GM18907 (cell line): ENCODE data around the gene CYP4F2.
"Not testable (repeated sequence)": the region's sequence is repeated elsewhere in the genome, so short reads cannot be mapped to it uniquely, and the experiment has no call there.

ENCODE experiments used
- ATAC-seq: cut with Tn5 transposase; IDR thresholded peaks from one replicate; pipeline ENCODE4 v1.9.1; 2021; ENCODE audit warnings: mild to moderate bottlenecking, moderate library complexity; ENCODE audit not compliant: unreplicated experiment

The CYP4F2 gene

GRCh38 chr19:15900032-15900431 lies 2.2 kb upstream of the CYP4F2 start:
- ATAC-seq: not testable (repeated sequence)

DNA sequence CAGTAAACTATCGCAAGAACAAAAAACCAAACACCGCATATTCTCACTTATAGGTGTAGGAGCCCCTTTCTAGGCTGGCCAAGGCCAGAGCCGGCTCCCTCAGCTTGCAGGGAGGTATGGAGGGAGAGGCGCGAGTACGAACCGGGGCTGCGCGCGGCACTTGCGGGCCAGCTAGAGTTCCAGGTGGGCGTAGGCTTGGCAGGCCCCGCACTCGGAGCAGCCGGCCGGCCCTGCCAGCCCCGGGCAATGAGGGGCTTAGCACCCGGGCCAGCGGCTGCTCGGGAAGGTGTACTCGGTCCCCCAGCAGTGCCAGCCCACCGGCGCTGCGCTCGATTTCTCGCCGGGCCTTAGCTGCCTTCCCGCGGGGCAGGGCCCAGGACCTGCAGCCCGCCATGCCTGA lies 1.7 kb upstream of the CYP4F2 start:
- not testable (repeated sequence) for ATAC-seq

- ATAC-seq: no peak
Measured at GRCh38 chr19:15897026-15897737, 692 bp downstream of the CYP4F2 start.

GRCh38 chr19:15895876-15896430 lies 1.9 kb downstream of the CYP4F2 start:
- no peak for ATAC-seq

GRCh38 chr19:15894359-15894758 lies 3.5 kb downstream of the CYP4F2 start:
- ATAC-seq: no peak

- no peak for ATAC-seq
Measured at GRCh38 chr19:15893477-15893876, 4.4 kb downstream of the CYP4F2 start.

DNA sequence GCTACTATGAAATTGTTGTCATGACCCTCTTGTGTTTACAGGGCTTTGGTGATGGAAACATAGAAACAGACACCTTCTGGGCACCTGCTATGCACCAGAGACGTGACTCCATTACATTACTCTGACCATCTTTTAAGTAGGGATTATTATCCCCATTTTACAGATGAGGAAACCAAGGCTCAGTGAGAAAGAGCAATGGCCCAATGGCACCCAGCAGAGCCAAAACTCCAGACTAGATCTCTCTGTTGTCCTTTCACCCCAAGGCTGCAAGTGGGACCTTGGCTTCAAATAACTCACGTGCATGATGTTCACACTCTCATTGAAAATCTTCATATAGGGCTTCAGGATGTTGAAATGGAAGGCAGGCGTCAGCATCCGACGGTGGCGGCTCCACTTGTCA lies 5.9 kb downstream of the CYP4F2 start:
- no peak for ATAC-seq

GRCh38 chr19:15891434-15891833 lies 6.4 kb downstream of the CYP4F2 start:
- ATAC-seq: no peak

DNA sequence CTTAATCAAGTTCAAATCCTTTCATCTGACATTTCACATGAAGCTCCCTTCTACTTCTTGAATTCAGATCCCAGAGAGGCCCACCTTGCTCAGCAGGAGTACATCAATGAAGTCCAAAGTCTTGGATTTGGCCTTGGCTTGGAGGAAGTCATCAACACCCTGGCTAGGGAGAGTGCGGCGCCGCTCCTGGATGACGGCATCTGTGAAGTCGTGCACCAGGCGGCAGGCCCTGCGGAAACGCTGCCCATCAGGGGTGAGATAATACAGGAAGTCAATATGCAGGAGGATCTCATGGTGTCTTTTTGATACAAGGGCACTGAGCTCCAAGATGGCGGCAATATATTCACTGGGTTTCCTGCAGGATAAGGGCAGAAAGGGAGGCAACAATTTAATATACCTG lies 8.5 kb downstream of the CYP4F2 start:
- ATAC-seq: not testable (repeated sequence)

DNA sequence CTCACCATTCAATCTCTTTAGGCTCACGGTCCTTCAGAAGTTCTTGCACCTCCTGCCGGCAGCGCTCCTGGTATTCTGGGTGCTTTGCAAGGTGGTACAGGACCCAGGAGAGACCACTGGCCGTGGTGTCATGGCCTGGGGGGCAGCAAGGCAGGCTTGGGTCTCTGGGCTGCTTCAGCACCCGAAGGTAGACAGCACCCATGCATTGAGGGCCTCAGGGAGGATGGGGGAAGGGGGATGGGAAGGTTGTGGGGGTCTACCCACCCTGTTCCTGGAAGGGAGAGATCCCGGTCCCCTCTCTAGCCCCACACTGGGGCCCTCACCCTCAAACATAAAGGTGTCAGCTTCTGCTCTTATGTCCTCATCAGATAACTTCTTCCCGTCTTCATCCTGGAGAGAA lies 12.0 kb downstream of the CYP4F2 start:
- no peak for ATAC-seq

- no peak for ATAC-seq
Measured at GRCh38 chr19:15885167-15885566, 12.7 kb downstream of the CYP4F2 start.

DNA sequence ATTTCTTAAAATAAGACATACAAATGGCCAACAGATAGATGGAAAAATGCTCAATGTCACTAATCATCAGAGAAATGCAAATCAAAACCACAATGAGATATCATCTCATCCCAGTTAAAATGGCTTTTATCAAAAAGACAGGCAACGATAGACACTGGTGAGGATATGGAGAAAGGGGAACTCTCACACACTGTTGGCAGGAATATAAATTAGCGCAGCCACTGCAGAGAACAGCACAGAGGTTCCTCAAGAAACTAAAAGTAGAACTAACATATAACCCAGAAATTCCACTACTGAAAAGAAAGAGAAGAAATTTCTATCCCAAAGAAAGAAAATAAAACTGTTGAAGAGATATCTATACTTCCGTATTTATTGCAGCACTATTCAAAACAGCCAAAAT lies 14.5 kb downstream of the CYP4F2 start:
- ATAC-seq: not testable (repeated sequence)

DNA sequence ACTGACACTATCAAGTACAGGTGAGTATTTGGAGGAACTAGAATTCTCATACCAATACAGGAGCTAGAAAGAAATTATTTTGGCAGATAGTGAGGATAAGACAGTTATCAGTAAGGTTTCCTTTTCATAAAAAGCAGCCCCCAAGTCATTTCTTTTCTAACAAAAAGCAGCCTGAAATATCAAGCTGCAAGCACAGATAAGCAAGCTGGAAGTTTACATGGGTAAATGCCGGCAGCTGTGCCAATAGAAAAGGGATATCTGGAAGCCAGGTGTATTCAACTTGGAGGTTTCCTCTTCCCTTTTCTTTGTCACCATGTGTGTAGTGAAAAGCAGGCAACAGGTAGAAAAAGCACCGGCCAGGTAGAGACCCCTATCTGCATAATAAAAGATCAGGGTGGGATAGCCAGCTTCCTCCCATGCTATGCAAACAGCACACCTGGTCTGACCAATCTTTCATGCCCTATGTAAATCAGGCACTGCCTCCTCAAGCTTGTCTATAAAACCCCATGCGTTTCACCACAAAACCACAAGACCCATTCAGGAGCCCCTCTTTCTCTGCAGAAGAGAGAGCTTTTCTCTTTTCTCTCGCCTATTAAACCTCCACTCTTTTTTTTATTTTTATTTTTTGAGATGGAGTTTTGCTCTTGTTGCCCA lies 22.9 kb downstream of the CYP4F2 start:
- ATAC-seq: no peak

DNA sequence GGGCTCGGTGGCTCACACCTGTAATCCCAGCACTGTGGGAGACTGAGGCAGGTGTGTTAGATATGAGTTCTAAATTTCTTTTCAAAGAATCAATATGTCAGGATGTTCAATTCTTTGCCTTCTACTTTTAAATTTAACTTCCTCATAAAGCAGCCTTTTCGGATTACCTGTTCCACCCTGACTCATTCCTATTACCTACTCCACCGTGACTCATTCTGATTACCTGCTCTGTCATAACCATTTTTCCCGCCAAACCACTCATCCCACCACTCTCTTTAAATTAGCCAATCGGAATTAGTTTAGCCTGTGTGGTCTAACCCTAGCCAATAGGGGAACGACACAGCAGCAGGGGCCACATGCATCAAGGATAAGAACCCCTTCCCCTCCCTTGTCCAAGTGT lies 24.1 kb downstream of the CYP4F2 start:
- not testable (repeated sequence) for ATAC-seq

DNA sequence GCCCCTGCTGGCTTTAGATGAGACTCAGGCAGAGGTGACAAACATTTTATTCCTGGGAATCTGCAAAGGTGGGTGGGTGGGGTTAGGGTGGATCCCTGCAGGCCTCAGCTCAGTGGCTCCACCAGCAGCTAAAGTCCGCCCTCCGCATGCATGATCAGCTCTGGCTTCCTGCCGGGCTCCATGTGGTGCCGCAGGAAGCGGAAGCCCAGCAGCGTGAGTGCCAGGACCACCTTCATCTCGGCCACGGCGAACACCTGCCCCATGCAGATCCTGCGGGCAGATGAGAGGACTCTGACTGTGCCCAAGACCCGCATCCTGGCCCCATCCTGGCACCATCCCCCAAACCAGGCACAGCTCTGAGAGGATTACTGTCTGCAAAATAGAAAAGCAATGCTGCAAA lies 26.3 kb downstream of the CYP4F2 start:
- no peak for ATAC-seq

DNA sequence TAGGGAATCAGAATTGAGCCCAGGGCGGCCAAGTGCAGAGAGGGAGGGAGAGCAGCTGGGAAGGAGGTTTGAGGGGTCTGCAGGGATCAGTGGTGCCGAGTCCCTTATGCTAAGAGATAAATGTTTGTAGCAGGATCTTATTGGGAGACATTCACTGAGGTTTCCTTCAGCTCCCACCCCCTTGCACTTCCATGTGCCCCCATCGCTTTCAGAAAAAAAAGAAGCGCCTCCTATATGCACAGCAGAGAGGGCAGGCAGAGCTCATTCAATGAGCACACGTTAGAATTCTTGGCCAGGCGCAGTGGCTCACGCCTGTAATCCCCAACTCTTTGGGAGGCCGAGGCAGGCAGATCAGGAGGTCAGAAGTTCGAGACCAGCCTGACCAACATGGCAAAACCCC lies 28.0 kb downstream of the CYP4F2 start:
- ATAC-seq: no peak

DNA sequence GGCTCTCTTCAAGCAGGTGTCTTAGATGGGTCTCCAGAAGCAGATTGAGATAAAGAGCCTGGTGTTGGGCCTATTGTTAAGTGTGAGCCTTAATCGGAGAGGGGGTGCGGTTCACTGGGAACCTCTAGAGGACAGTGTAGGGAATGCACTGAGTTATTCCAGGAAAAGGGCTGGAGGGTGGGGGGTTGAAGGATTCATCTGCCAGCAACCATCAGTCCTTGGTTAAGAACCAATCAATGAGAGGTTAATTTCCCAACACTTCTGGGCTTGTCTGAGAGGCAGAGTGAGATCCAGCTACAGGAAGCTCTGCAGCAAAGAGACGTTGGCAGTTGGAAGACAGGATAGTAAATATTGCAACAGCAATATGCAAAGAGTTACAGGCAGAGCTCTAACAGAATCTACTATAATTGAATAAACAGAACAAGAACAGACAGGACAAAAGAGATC lies 28.7 kb downstream of the CYP4F2 start:
- ATAC-seq: no peak

GRCh38 chr19:15866636-15867035 lies 31.2 kb downstream of the CYP4F2 start:
- no peak for ATAC-seq

GRCh38 chr19:15864824-15865223 lies 33.0 kb downstream of the CYP4F2 start:
- ATAC-seq: no peak

GRCh38 chr19:15863272-15863671 lies 34.6 kb downstream of the CYP4F2 start:
- no peak for ATAC-seq

DNA sequence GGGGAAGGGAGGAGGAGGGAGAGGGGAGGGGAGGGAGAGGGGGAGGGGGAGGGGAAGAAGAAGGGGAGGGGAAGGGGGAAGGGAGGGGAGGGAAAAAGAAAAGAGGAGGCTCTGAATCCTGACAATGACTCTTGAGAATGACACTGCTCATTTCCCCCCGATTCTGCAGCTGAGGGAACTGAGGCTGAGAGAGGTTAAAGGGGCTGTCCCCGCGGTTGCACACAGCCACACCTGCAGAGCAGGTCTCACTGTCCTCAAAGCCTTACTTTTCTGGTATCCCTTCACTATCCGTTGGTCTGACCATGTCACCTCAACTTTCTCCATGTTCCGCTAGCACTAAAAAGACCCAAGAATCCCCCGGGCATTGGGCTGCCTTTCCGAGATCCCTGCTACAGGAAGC lies 35.4 kb downstream of the CYP4F2 start:
- ATAC-seq: no peak

GRCh38 chr19:15860522-15860921 lies 37.4 kb downstream of the CYP4F2 start:
- no peak for ATAC-seq
